Fibroblast of lung (primary cell): ENCODE results near the gene ITPRIPL2. TPM values are rescaled to one million over a fixed set of nuclear protein-coding genes. Genes with fewer than 3 reads are reported as not detected.

Experiments used
- DNase-seq, 2 donors: peaks; one replicate each; pipeline versions ENCODE4 v3.0.0 to v3.0.0-alpha.2; 2010; ENCODE audit warnings: low read depth in 2 of 2
- H2AFZ ChIP-seq: 2 replicates; pipeline ENCODE4 v1.5.1; 2012; ENCODE audit warnings: low read length, control low read depth, inconsistent platforms
- H3K27ac ChIP-seq: 2 replicates; pipeline ENCODE4 v1.5.1; 2011; ENCODE audit warnings: low read length, control low read depth; ENCODE audit not compliant: insufficient read depth
- H3K27me3 ChIP-seq: 2 replicates; pipeline ENCODE4 v1.5.1; 2011; ENCODE audit warnings: mild to moderate bottlenecking, low read length; ENCODE audit not compliant: control insufficient read depth, insufficient read depth
- H3K36me3 ChIP-seq: 2 replicates; pipeline ENCODE4 v1.5.1; 2011; ENCODE audit warnings: low read length; ENCODE audit not compliant: control insufficient read depth, insufficient read depth
- H3K4me1 ChIP-seq: 2 replicates; pipeline ENCODE4 v1.5.1; 2011; ENCODE audit warnings: low read length; ENCODE audit not compliant: control insufficient read depth, insufficient read depth; ENCODE audit errors: extremely low read depth
- H3K4me2 ChIP-seq: 2 replicates; pipeline ENCODE4 v1.5.1; 2011; ENCODE audit warnings: low read length, control low read depth; ENCODE audit not compliant: insufficient read depth; ENCODE audit errors: extremely low read depth
- H3K4me3 ChIP-seq, 4 experiments: fragments of 200-600 bp in 1 of 4; sonication (generic) in 1 of 4; replicated peaks in 1 of 4; 2 replicates each; pipeline ENCODE4 v1.5.1; 2011 to 2016; ENCODE audit warnings: low read length in 4 of 4, low read depth in 3 of 4, mild to moderate bottlenecking in 3 of 4, control low read depth in 2 of 4, inconsistent platforms in 1 of 4, mixed read lengths in 1 of 4; ENCODE audit not compliant: insufficient read depth in 1 of 4; ENCODE audit errors: control extremely low read depth in 1 of 4
- H3K79me2 ChIP-seq: 2 replicates; pipeline ENCODE4 v1.5.1; 2012; ENCODE audit warnings: mild to moderate bottlenecking, low read length, inconsistent platforms; ENCODE audit not compliant: control insufficient read depth, insufficient read depth
- H3K9ac ChIP-seq: 2 replicates; pipeline ENCODE4 v1.5.1; 2011; ENCODE audit warnings: mild to moderate bottlenecking, low read length, control low read depth; ENCODE audit not compliant: insufficient read depth
- H3K9me3 ChIP-seq: 2 replicates; pipeline ENCODE4 v1.5.1; 2012; ENCODE audit warnings: low read depth, low read length; ENCODE audit not compliant: control insufficient read depth, insufficient read depth
- H4K20me1 ChIP-seq: 2 replicates; pipeline ENCODE4 v1.5.1; 2011; ENCODE audit warnings: low read length; ENCODE audit not compliant: control insufficient read depth, insufficient read depth; ENCODE audit errors: extremely low read depth
- CTCF ChIP-seq, 2 donors: IDR thresholded peaks in 1 of 2; conservative IDR thresholded peaks in 1 of 2; 1 replicate in 1 of 2; 2 replicates in 1 of 2; pipeline ENCODE4 v1.5.1; 2011 to 2012; ENCODE audit warnings: low read length in 2 of 2, control low read depth in 1 of 2, inconsistent platforms in 1 of 2, low read depth in 1 of 2, mild to moderate bottlenecking in 1 of 2
- EZH2 ChIP-seq: IDR thresholded peaks from 2 replicates; pipeline ENCODE4 v1.5.1; 2012; ENCODE audit warnings: low read length, control low read depth, mild to moderate bottlenecking; ENCODE audit errors: missing control alignments
- polyA plus RNA-seq, 2 donors: library from polyadenylated mRNA; depleted of rRNA in 1 of 2; stranded (reverse) in 1 of 2; unstranded in 1 of 2; fragments of >200 nt; gene quantifications; 2 replicates each; pipeline ENCODE4 v1.2.1, GENCODE V29; 2011 to 2012; ENCODE audit warnings: missing spikeins in 1 of 2
- total RNA-seq: library from RNA; depleted of rRNA; stranded (reverse); fragments of >200 nt; gene quantifications from 2 replicates; pipeline ENCODE4 v1.2.1, GENCODE V29; 2014

The ITPRIPL2 gene
- total and polyA plus RNA-seq, 2 donors (not counting 1 experiment from before 2014, with no cell fraction given), result 23.1 to 42.1 TPM

- no peaks in the 10 kb centered on the region for H3K36me3 ChIP-seq
- H3K4me3 ChIP-seq, result no peak overlapping the region
- H3K79me2 ChIP-seq, result no peaks in the 10 kb centered on the region
- no peak overlapping the region for H3K4me2 ChIP-seq
- no peak for TF ChIP-seq CTCF (conservative IDR thresholded peaks at IDR 0.05 in 1 of 2, IDR thresholded peaks at IDR 0.05 in 1 of 2; ENCODE audit: low read depth in 1 of 2, low read length in 2 of 2)
- TF ChIP-seq EZH2, result no peak
- no peaks in the 10 kb centered on the region for H4K20me1 ChIP-seq
- no peak overlapping the region for H2AFZ ChIP-seq
- no peaks in the 10 kb centered on the region for H3K9me3 ChIP-seq
- peak in 1 of 2 donors; percentile 51 for DNase-seq
- H3K4me1 ChIP-seq, result peaks cover 27% of the 10 kb centered on the region
- no peak overlapping the region for H3K9ac ChIP-seq
- no peak overlapping the region for H3K27ac ChIP-seq
- H3K27me3 ChIP-seq, result no peaks in the 10 kb centered on the region
Measured at GRCh38 chr16:19135896-19136438, 22.2 kb downstream of the ITPRIPL2 start.

GRCh38 chr16:19136549-19137196, 22.9 kb downstream of the ITPRIPL2 start:
- Histone ChIP-seq H3K4me2 (peak overlapping the region; percentile 25), H3K36me3 (no peaks in the 10 kb centered on the region), H3K79me2 (no peaks in the 10 kb centered on the region), H3K9ac (no peak overlapping the region), H2AFZ (no peak overlapping the region), H3K27me3 (no peaks in the 10 kb centered on the region), H4K20me1 (no peaks in the 10 kb centered on the region), H3K4me1 (peaks cover 21% of the 10 kb centered on the region), H3K9me3 (no peaks in the 10 kb centered on the region), H3K4me3 (no peak overlapping the region), H3K27ac (no peak overlapping the region)
- TF ChIP-seq CTCF (conservative IDR thresholded peaks at IDR 0.05 in 1 of 2, IDR thresholded peaks at IDR 0.05 in 1 of 2; ENCODE audit: low read depth in 1 of 2, low read length in 2 of 2), result no peak
- TF ChIP-seq EZH2, result no peak
- DNase-seq, result peak in 1 of 2 donors; percentile 42

- Histone ChIP-seq H3K4me1 (peaks cover 18% of the 10 kb centered on the region), H3K36me3 (no peaks in the 10 kb centered on the region), H2AFZ (no peak overlapping the region), H3K4me3 (no peak overlapping the region), H3K79me2 (no peaks in the 10 kb centered on the region), H4K20me1 (no peaks in the 10 kb centered on the region), H3K4me2 (no peak overlapping the region), H3K9ac (no peak overlapping the region), H3K27ac (no peak overlapping the region), H3K9me3 (no peaks in the 10 kb centered on the region), H3K27me3 (no peaks in the 10 kb centered on the region)
- DNase-seq, result peak; percentile 30 to 74
- TF ChIP-seq EZH2, result no peak
- no peak for TF ChIP-seq CTCF (conservative IDR thresholded peaks at IDR 0.05 in 1 of 2, IDR thresholded peaks at IDR 0.05 in 1 of 2; ENCODE audit: low read depth in 1 of 2, low read length in 2 of 2)
Measured at GRCh38 chr16:19137201-19138128, 23.7 kb downstream of the ITPRIPL2 start.
